ENCODE measurements around the gene EIF4G2.

EIF4G2 gene

GRCh38 chr11:10750838-10751580 is 57.7 kb downstream of the EIF4G2 start, which contains the start of gene CTR9:
TSS of gene CTR9 (plus strand) at chr11:10751246. CDS start at chr11:10751413, 167 bp downstream.
- CTCF ChIA-PET = interaction anchor here (0.8 to 1.1 kb wide), 7 partner anchors 9 to 345 kb away, joined by 3 to 6 read pairs (median 4); no protein-coding TSS in a partner anchor
- POLR2A ChIA-PET = interaction anchor here (0.6 to 1.1 kb wide), 8 partner anchors 10 to 254 kb away, joined by 3 to 5 read pairs (median 4); partner anchors contain the start of genes EIF4G2 and RNF141
- DNase-seq (ENCODE audit: extremely low spot score) = peak; percentile 91
- TF ChIP-seq CTCF (IDR thresholded peaks at IDR 0.05; ENCODE audit: control extremely low read depth, extremely low read depth, low read depth, missing control alignments) = peak; percentile 53

GRCh38 chr11:10749476-10749875 is 59.2 kb downstream of the EIF4G2 start:
- ChIA-PET CTCF (no interaction called here), POLR2A (no interaction called here)
- DNase-seq (ENCODE audit: extremely low spot score) = no peak

GRCh38 chr11:10747733-10748132 is 61.0 kb downstream of the EIF4G2 start:
- ChIA-PET POLR2A (no interaction called here), CTCF (interaction anchor here (1.0 to 1.7 kb wide), 3 partner anchors 23 to 90 kb away, joined by 3 to 5 read pairs (median 3); no protein-coding TSS in a partner anchor)
- TF ChIP-seq CTCF (IDR thresholded peaks at IDR 0.05; ENCODE audit: control extremely low read depth, extremely low read depth, low read depth, missing control alignments) = no peak
- DNase-seq (ENCODE audit: extremely low spot score) = no peak

More at GRCh38 chr11:10749476-10749875, 59.2 kb downstream of the EIF4G2 start:
- no peak for TF ChIP-seq CTCF (IDR thresholded peaks at IDR 0.05; ENCODE audit: control extremely low read depth, extremely low read depth, low read depth, missing control alignments)
